HepG2 (cell line): Measurements from ENCODE around the gene NOSIP. TPM values are rescaled to one million over a fixed set of nuclear protein-coding genes. Genes with fewer than 3 reads are reported as not detected.
A peak's percentile ranks its signal among the peaks of the same experiment; 100 is the strongest.

Experiments used
- ATAC-seq: fragments of 200-7000 bp; cut with Tn5 transposase; 3 replicates; pipeline ENCODE4 v1.9.1; 2020; ENCODE audit warnings: mild to moderate bottlenecking, moderate library complexity
- BruUV-seq: library from RNA; stranded (reverse); fragments of 400-500 nt; replicated peaks from 2 replicates; lab custom pipeline; 2021; lab: Mats Ljungman, UMichigan
- CTCF ChIA-PET: fragments of 300-600 bp; formaldehyde crosslinking; extraction: SDS; loops from one replicate; lab custom pipeline; 2021; ENCODE audit warnings: low total read pairs, inconsistent platforms, low intra/inter-chr PET ratio; lab: Yijun Ruan, JAX
- POLR2A ChIA-PET: fragments of 350-600 bp; sonication (Branson Sonifier 250); formaldehyde crosslinking; loops from one replicate; lab custom pipeline; 2020; ENCODE audit warnings: antibody characterized with exemption, inconsistent platforms; lab: Yijun Ruan, JAX
- DNase-seq: peaks from one replicate; pipeline ENCODE4 v3.0.0-alpha.2; 2015; ENCODE audit warnings: low spot score
- FAIRE-seq: peaks from 3 replicates; lab custom pipeline; 2011; peaks lifted over from hg19 to GRCh38; lab: Jason Lieb, UNC
- H2AFZ ChIP-seq: one replicate; pipeline ENCODE4 v1.6.1; 2011; ENCODE audit warnings: low read length, inconsistent platforms
- H3K27ac ChIP-seq: fragments of 300-600 bp; 3 replicates; pipeline ENCODE4 v1.8.0; 2011; ENCODE audit warnings: mixed run types, mild to moderate bottlenecking, mixed read lengths, low read length, inconsistent platforms; ENCODE audit not compliant: insufficient read depth; ENCODE audit errors: extremely low read length
- H3K27me3 ChIP-seq, 2 experiments: fragments of 200-600 bp in 1 of 2; 2 replicates in 1 of 2; 3 replicates in 1 of 2; pipeline versions ENCODE4 v1.6.0 to v1.8.0; 2011; ENCODE audit warnings: low read length in 2 of 2, mild to moderate bottlenecking in 2 of 2, moderate library complexity in 2 of 2, inconsistent platforms in 1 of 2; ENCODE audit not compliant: insufficient read depth in 2 of 2, control insufficient read depth in 1 of 2
- H3K36me3 ChIP-seq, 2 experiments: fragments of 200-600 bp in 1 of 2; replicated peaks in 1 of 2; 2 replicates in 1 of 2; 3 replicates in 1 of 2; pipeline versions ENCODE4 v1.5.1 to v1.8.0; 2011; ENCODE audit warnings: low read length in 2 of 2, inconsistent platforms in 1 of 2; ENCODE audit not compliant: insufficient read depth in 2 of 2, control insufficient read depth in 1 of 2
- H3K4me1 ChIP-seq: 2 replicates; pipeline ENCODE4 v1.5.1; 2012; ENCODE audit warnings: low read length, inconsistent platforms; ENCODE audit not compliant: insufficient read depth
- H3K4me2 ChIP-seq: 2 replicates; pipeline ENCODE4 v1.6.0; 2011; ENCODE audit warnings: low read depth, low read length, inconsistent platforms
- H3K4me3 ChIP-seq, 3 experiments: fragments of 200-600 bp in 1 of 3; sonication (generic), shearing (Covaris generic) in 1 of 3; replicated peaks in 1 of 3; 2 replicates each; pipeline ENCODE4 v1.5.1; 2011 to 2016; ENCODE audit warnings: low read length in 3 of 3, inconsistent platforms in 2 of 3, low read depth in 2 of 3, mild to moderate bottlenecking in 2 of 3, control low read depth in 1 of 3, mixed read lengths in 1 of 3; ENCODE audit not compliant: insufficient read depth in 1 of 3
- H3K79me2 ChIP-seq: one replicate; pipeline ENCODE4 v1.6.1; 2011; ENCODE audit warnings: low read length, inconsistent platforms; ENCODE audit not compliant: insufficient read depth
- H3K9ac ChIP-seq: 2 replicates; pipeline ENCODE4 v1.6.0; 2011; ENCODE audit warnings: mild to moderate bottlenecking, low read depth, low read length, inconsistent platforms; ENCODE audit not compliant: insufficient read depth
- H3K9me3 ChIP-seq: 2 replicates; pipeline ENCODE4 v1.5.1; 2012; ENCODE audit warnings: mild to moderate bottlenecking, low read length
- H4K20me1 ChIP-seq: 2 replicates; pipeline ENCODE4 v1.6.0; 2011; ENCODE audit warnings: inconsistent platforms, mild to moderate bottlenecking, low read length, moderate library complexity; ENCODE audit not compliant: insufficient read depth
- ASH2L ChIP-seq: fragments of 300-600, 200-600 bp; sonication (generic); IDR thresholded peaks from 2 replicates; pipeline ENCODE4 v1.7.0; 2017; ENCODE audit warnings: low read depth, mild to moderate bottlenecking, moderate library complexity, mixed read lengths, low read length; ENCODE audit not compliant: insufficient read length
- ATAD3A ChIP-seq: sonication (generic); formaldehyde crosslinking; IDR thresholded peaks from 2 replicates; pipeline ENCODE4 v1.4.0; 2020; ENCODE audit warnings: missing genetic modification reagents
- CBX5 ChIP-seq: sonication (generic); formaldehyde crosslinking; IDR thresholded peaks from 2 replicates; pipeline ENCODE4 v1.4.0; 2020; ENCODE audit warnings: missing genetic modification reagents, borderline replicate concordance
- ELF3 ChIP-seq: IDR thresholded peaks from 2 replicates; pipeline ENCODE4 v1.6.1; 2016; ENCODE audit warnings: missing genetic modification reagents, missing compliant biosample characterization
- HOXA3 ChIP-seq: sonication (generic); formaldehyde crosslinking; IDR thresholded peaks from 2 replicates; pipeline ENCODE4 v1.5.0; 2020; ENCODE audit warnings: missing genetic modification reagents
- MED13 ChIP-seq: sonication (generic); formaldehyde crosslinking; IDR thresholded peaks from 2 replicates; pipeline ENCODE4 v1.5.0; 2020; ENCODE audit warnings: missing genetic modification reagents
- MXD3 ChIP-seq: IDR thresholded peaks from 2 replicates; pipeline ENCODE4 v1.6.1; 2016; ENCODE audit warnings: mild to moderate bottlenecking, missing biosample characterization, missing genetic modification reagents
- NCOR1 ChIP-seq: fragments of 200-600 bp; sonication (generic); IDR thresholded peaks from 2 replicates; pipeline ENCODE4 v1.7.0; 2017; ENCODE audit warnings: antibody characterized with exemption, low read length, borderline replicate concordance
- NPAS2 ChIP-seq: sonication (generic); formaldehyde crosslinking; IDR thresholded peaks from 2 replicates; pipeline ENCODE4 v1.8.0; 2022; ENCODE audit warnings: mild to moderate bottlenecking, missing genetic modification reagents, borderline replicate concordance
- PBX3 ChIP-seq: sonication (generic); formaldehyde crosslinking; IDR thresholded peaks from 2 replicates; pipeline ENCODE4 v1.8.1; 2023; ENCODE audit warnings: missing genetic modification reagents, inconsistent platforms, borderline replicate concordance
- PITX1 ChIP-seq: sonication (generic); formaldehyde crosslinking; IDR thresholded peaks from 2 replicates; pipeline ENCODE4 v1.5.1; 2020; ENCODE audit warnings: mild to moderate bottlenecking, missing genetic modification reagents
- SALL1 ChIP-seq: sonication (generic); formaldehyde crosslinking; IDR thresholded peaks from 2 replicates; pipeline ENCODE4 v1.8.0; 2022; ENCODE audit warnings: mild to moderate bottlenecking, missing genetic modification reagents
- SKIL ChIP-seq: sonication (generic); formaldehyde crosslinking; IDR thresholded peaks from 2 replicates; pipeline ENCODE4 v1.8.0; 2022; ENCODE audit warnings: missing genetic modification reagents, mild to moderate bottlenecking, moderate library complexity, borderline replicate concordance
- ZNF326 ChIP-seq: sonication (generic); formaldehyde crosslinking; IDR thresholded peaks from 2 replicates; pipeline ENCODE4 v1.4.0; 2020; ENCODE audit warnings: missing genetic modification reagents, borderline replicate concordance
- ZNF512 ChIP-seq: sonication (generic); formaldehyde crosslinking; IDR thresholded peaks from 2 replicates; pipeline ENCODE4 v1.4.0; 2020; ENCODE audit warnings: mild to moderate bottlenecking, missing genetic modification reagents
- ZNF891 ChIP-seq: sonication (generic); formaldehyde crosslinking; IDR thresholded peaks from 2 replicates; pipeline ENCODE4 v1.5.0; 2020; ENCODE audit warnings: mild to moderate bottlenecking, missing genetic modification reagents
- WGBS: methylation state at CpG from one replicate; pipeline ENCODE4 v1.1.6; 2017; ENCODE audit warnings: low lambda C conversion rate; 5-methylcytosine and 5-hydroxymethylcytosine counted together
- in situ Hi-C: cut with HindIII; loops from 2 replicates; pipeline ENCODE4 v1.10.0; 2017; ENCODE audit warnings: low pct_unique_long_range_greater_than_20kb; ENCODE audit not compliant: extremely low pct_ligation_motif_present
- intact Hi-C: fragments of 100-400 bp; cut with micrococcal nuclease; formaldehyde crosslinking; loops from one replicate; pipeline ENCODE4 v1.10.0; 2022; ENCODE audit not compliant: unreplicated experiment
- polyA plus RNA-seq, 8 experiments: library from polyadenylated mRNA; depleted of rRNA in 3 of 8; stranded (reverse) in 7 of 8; unstranded in 1 of 8; fragments of >200 nt; fragmentation: Illumina TruSeq in 4 of 8; extraction: Trizol in 4 of 8; gene quantifications; 2 replicates each; pipeline versions ENCODE4 v1.2.1 to v1.2.3, GENCODE V29; 2011 to 2016; ENCODE audit warnings: low read depth in 4 of 8, missing spikeins in 1 of 8, mixed read lengths in 1 of 8; ENCODE audit not compliant: insufficient read depth in 1 of 8
- total RNA-seq, 5 experiments: library from RNA; depleted of rRNA; stranded (reverse); fragments of >200 nt; fragmentation: Illumina TruSeq; extraction: Trizol; gene quantifications; 2 replicates each; pipeline ENCODE4 v1.2.3, GENCODE V29; 2016; ENCODE audit warnings: low read depth in 1 of 5

The NOSIP gene
- total and polyA plus RNA-seq, 2 of the 13 experiments (the other 11 are each of a cell fraction or from before 2014, with no cell fraction given), result 54.3 to 78.0 TPM

GRCh38 chr19:49553451-49554271 is 26.7 kb downstream of the NOSIP start:
- ATAC-seq (peak; percentile 85), DNase-seq (peak; percentile 79), FAIRE-seq (peak; percentile 95)
- in situ Hi-C loops, result no loop called here
- Histone ChIP-seq H2AFZ (no peak overlapping the region), H3K4me1 (peaks cover 20% of the 10 kb centered on the region), H3K9me3 (no peaks in the 10 kb centered on the region), H3K9ac (0 out of 2 replicates have a peak overlapping the region, but pooled peaks have one; percentile 1), H3K36me3 (peaks cover 12 to 27% of the 10 kb centered on the region in 2 experiments; a peak in 4 of 5 replicates), H4K20me1 (no peaks in the 10 kb centered on the region), H3K4me2 (peak overlapping the region; percentile 27), H3K79me2 (no peaks in the 10 kb centered on the region), H3K27ac (peak overlapping the region; percentile 39), H3K27me3 (no peaks in the 10 kb centered on the region), H3K4me3 (no peak overlapping the region)
- CTCF ChIA-PET, result no interaction called here
- POLR2A ChIA-PET, result interaction anchor here (1.0 kb wide), 2 partner anchors 9 to 40 kb away, joined by 3 to 9 read pairs; partner anchors contain the start of gene FCGRT
- BruUV-seq, result no TSS peak
- intact Hi-C loops, result no loop called here
- WGBS, result 60% methylated on average over 10 of the region's 10 CpGs
- TF ChIP-seq SALL1 (CRISPR knock-in tag), result peak; percentile 60
- no peak for TF ChIP-seq PBX3
- TF ChIP-seq SKIL (CRISPR knock-in tag), result no peak
- TF ChIP-seq NCOR1, result peak; percentile 32; the same call in 1 of the 2 replicates
- TF ChIP-seq MXD3 (CRISPR knock-in tag), result no peak
- TF ChIP-seq HOXA3 (CRISPR knock-in tag), result 0 out of 2 replicates have a peak, but pooled peaks have one; percentile 14
- TF ChIP-seq CBX5, result no peak
- TF ChIP-seq ELF3 (CRISPR knock-in tag), result no peak
- TF ChIP-seq ZNF891 (CRISPR knock-in tag), result no peak
- TF ChIP-seq MED13 (CRISPR knock-in tag), result no peak
- no peak for TF ChIP-seq NPAS2
- TF ChIP-seq PITX1 (CRISPR knock-in tag), result peak; percentile 45; the same call in 1 of the 2 replicates
- no peak for TF ChIP-seq ZNF512 (CRISPR knock-in tag)
- no peak for TF ChIP-seq ZNF326 (CRISPR knock-in tag)
- TF ChIP-seq ASH2L, result no peak
- no peak for TF ChIP-seq ATAD3A (CRISPR knock-in tag)
